ENCODE measurements around the gene SAMD8. TPM values are rescaled to one million over a fixed set of nuclear protein-coding genes. Genes with fewer than 3 reads are reported as not detected.

The SAMD8 gene
- total and polyA plus RNA-seq, 2 donors (not counting 3 experiments of a cell fraction or from before 2014, with no cell fraction given): 19.6 to 22.8 TPM

DNA sequence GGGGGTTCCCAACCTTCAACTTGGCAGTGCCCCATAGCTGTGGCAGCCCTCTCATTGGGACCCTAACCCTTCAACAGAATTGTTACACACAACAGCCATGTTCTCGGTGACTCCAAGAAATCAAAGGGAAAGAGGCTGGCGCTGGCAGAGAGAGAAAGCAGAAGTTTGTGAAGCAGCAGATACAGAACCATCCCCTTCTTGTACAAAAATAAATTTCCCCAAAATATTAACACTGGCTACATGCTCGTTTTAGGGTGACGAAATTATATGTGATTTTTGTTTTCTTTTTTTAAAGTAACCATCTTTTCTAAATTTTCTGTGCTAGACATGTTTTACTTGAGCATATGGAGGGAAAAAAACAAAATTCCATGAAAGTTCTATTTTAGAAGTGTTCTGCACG lies 45.2 kb upstream of the SAMD8 start:
- no peaks in the 10 kb centered on the region for H3K79me2 ChIP-seq (ENCODE audit: control insufficient read depth, insufficient read depth, low read length)
- ChIA-PET CTCF (interaction anchor here (1.0 kb wide), 1 partner anchor 14 kb away, joined by 3 read pairs; no protein-coding TSS in a partner anchor), POLR2A (no interaction called here)
- H3K27me3 ChIP-seq (ENCODE audit: control insufficient read depth in 2 of 2, insufficient read depth in 2 of 2, low read length in 2 of 2): no peaks in the 10 kb centered on the region
- H3K9ac ChIP-seq (replicated peaks; ENCODE audit: extremely low read depth, insufficient read depth, low read length): no peak overlapping the region
- no peaks in the 10 kb centered on the region for H3K9me1 ChIP-seq (replicated peaks; ENCODE audit: control insufficient read depth, extremely low read depth, insufficient read depth, low read length)
- H3K9me3 ChIP-seq (replicated peaks; ENCODE audit: control insufficient read depth, insufficient read depth, low read length): no peaks in the 10 kb centered on the region
- BruUV-seq (replicated peaks): no TSS peak
- H3K4me2 ChIP-seq (ENCODE audit: insufficient read depth, low read length): no peak overlapping the region
- H4K20me1 ChIP-seq (replicated peaks; ENCODE audit: control insufficient read depth, extremely low read depth, insufficient read depth, low read length): no peaks in the 10 kb centered on the region
- H3K36me3 ChIP-seq (ENCODE audit: control insufficient read depth in 2 of 2, extremely low read depth in 1 of 2, insufficient read depth in 2 of 2, low read length in 2 of 2): no peaks in the 10 kb centered on the region
- TF ChIP-seq MAX (IDR thresholded peaks at IDR 0.05; ENCODE audit: insufficient read depth, insufficient read length): no peak
- TF ChIP-seq POLR2AphosphoS5 (IDR thresholded peaks at IDR 0.05; ENCODE audit: insufficient read depth, low read depth, low read length): no peak
- no peak for TF ChIP-seq EZH2 (IDR thresholded peaks at IDR 0.05; ENCODE audit: borderline replicate concordance, low read depth, low read length, severe bottlenecking)
- TF ChIP-seq JUN (IDR thresholded peaks at IDR 0.05; ENCODE audit: borderline replicate concordance, insufficient read depth, insufficient read length, low read depth): no peak
- no peak for TF ChIP-seq CTCF (IDR thresholded peaks at IDR 0.05; ENCODE audit: extremely low read depth in 1 of 2, insufficient read depth in 1 of 2, low read depth in 1 of 2, low read length in 2 of 2)
- intact Hi-C loops (cut with micrococcal nuclease): no loop called here
- H3K4me3 ChIP-seq (replicated peaks in 1 of 3; ENCODE audit: insufficient read depth in 1 of 3, low read depth in 1 of 3, low read length in 3 of 3): no peak overlapping the region
- H3K27ac ChIP-seq (ENCODE audit: insufficient read depth, low read depth, low read length): no peak overlapping the region
- dilution Hi-C loops (cut with MboI; ENCODE audit: extremely low pct_ligation_motif_present, low sequenced_read_pairs): no loop called here
- FAIRE-seq (no peak), DNase-seq (ENCODE audit: low read depth, low spot score) (no peak)
- no peaks in the 10 kb centered on the region for H3K4me1 ChIP-seq (ENCODE audit: control insufficient read depth, extremely low read depth, insufficient read depth, low read length)
- no peak overlapping the region for H2AFZ ChIP-seq (ENCODE audit: low read depth, low read length)

DNA sequence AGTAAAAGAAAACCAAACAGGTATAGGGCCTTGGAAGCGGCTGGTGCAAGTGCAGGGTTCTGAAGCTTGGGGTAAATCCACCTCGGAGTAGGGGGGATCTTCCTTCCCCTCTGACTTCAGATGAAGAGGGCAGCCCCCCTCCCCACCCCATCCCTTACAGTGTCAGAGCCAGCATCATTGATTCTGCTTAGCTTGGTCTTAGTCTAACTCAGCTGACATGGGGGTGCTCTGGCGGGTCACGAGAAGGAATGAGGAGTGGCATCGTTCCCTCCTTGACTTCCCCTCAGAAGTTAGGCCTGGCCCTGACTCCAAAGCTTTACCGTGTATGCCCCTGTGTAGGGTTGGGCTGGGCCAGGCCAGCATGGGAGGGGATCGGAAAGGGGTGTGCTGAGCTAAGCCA lies 44.2 kb upstream of the SAMD8 start:
- Histone ChIP-seq H4K20me1 (replicated peaks; ENCODE audit: control insufficient read depth, extremely low read depth, insufficient read depth, low read length) (no peaks in the 10 kb centered on the region), H3K4me3 (replicated peaks in 1 of 3; ENCODE audit: insufficient read depth in 1 of 3, low read depth in 1 of 3, low read length in 3 of 3) (no peak overlapping the region), H3K36me3 (ENCODE audit: control insufficient read depth in 2 of 2, extremely low read depth in 1 of 2, insufficient read depth in 2 of 2, low read length in 2 of 2) (no peaks in the 10 kb centered on the region), H2AFZ (ENCODE audit: low read depth, low read length) (no peak overlapping the region), H3K9me3 (replicated peaks; ENCODE audit: control insufficient read depth, insufficient read depth, low read length) (no peaks in the 10 kb centered on the region), H3K9me1 (replicated peaks; ENCODE audit: control insufficient read depth, extremely low read depth, insufficient read depth, low read length) (no peaks in the 10 kb centered on the region), H3K79me2 (ENCODE audit: control insufficient read depth, insufficient read depth, low read length) (no peaks in the 10 kb centered on the region), H3K9ac (replicated peaks; ENCODE audit: extremely low read depth, insufficient read depth, low read length) (no peak overlapping the region), H3K27ac (ENCODE audit: insufficient read depth, low read depth, low read length) (no peak overlapping the region), H3K4me2 (ENCODE audit: insufficient read depth, low read length) (no peak overlapping the region), H3K4me1 (ENCODE audit: control insufficient read depth, extremely low read depth, insufficient read depth, low read length) (no peaks in the 10 kb centered on the region), H3K27me3 (ENCODE audit: control insufficient read depth in 2 of 2, insufficient read depth in 2 of 2, low read length in 2 of 2) (no peaks in the 10 kb centered on the region)
- ChIA-PET POLR2A (no interaction called here), CTCF (interaction anchor here (0.9 to 1.1 kb wide), 3 partner anchors 8 to 33 kb away, joined by 3 read pairs; no protein-coding TSS in a partner anchor)
- dilution Hi-C loops (cut with MboI; ENCODE audit: extremely low pct_ligation_motif_present, low sequenced_read_pairs): no loop called here
- no TSS peak for BruUV-seq (replicated peaks)
- intact Hi-C loops (cut with micrococcal nuclease): no loop called here
- DNase-seq (ENCODE audit: low read depth, low spot score) (no peak), FAIRE-seq (no peak)
- TF ChIP-seq GATA2 (IDR thresholded peaks at IDR 0.05; ENCODE audit: insufficient read depth, insufficient read length, low read depth, low read length): no peak
